NCI-H526 (cell line): Measurements from ENCODE around the gene PLK5.
"Not testable (repeated sequence)": the region's sequence is repeated elsewhere in the genome, so short reads cannot be mapped to it uniquely, and the experiment has no call there.

Experiments
- DNase-seq, 2 experiments: peaks; one replicate each; lab custom pipeline; 2025; lab: John Stamatoyannopoulos, UW

Gene PLK5

GRCh38 chr19:1525343-1525742 lies 1.5 kb downstream of the PLK5 start:
- DNase-seq: no peak

- no peak for DNase-seq
These were observed 2.3 kb downstream of the PLK5 start for GRCh38 chr19:1526066-1526778.

GRCh38 chr19:1526979-1527649 lies 3.2 kb downstream of the PLK5 start:
- DNase-seq: no peak

- no peak for DNase-seq
These were observed 3.9 kb downstream of the PLK5 start for GRCh38 chr19:1527650-1528309.

- no peak for DNase-seq
These were observed 4.9 kb downstream of the PLK5 start for GRCh38 chr19:1528596-1529429.

- no peak for DNase-seq
These were observed 5.5 kb downstream of the PLK5 start for GRCh38 chr19:1529430-1529816.

- not testable (repeated sequence) for DNase-seq
These were observed 7.0 kb downstream of the PLK5 start for GRCh38 chr19:1530856-1531255.

- DNase-seq: no peak
These were observed 7.7 kb downstream of the PLK5 start for GRCh38 chr19:1531587-1531986.

GRCh38 chr19:1532003-1532402 lies 8.1 kb downstream of the PLK5 start:
- no peak for DNase-seq

GRCh38 chr19:1533510-1534150 lies 9.8 kb downstream of the PLK5 start:
- no peak for DNase-seq

- no peak for DNase-seq
These were observed 11.1 kb downstream of the PLK5 start for GRCh38 chr19:1534972-1535371.

- not testable (repeated sequence) for DNase-seq
These were observed 11.8 kb downstream of the PLK5 start for GRCh38 chr19:1535699-1536098.

- no peak for DNase-seq
These were observed 15.1 kb downstream of the PLK5 start for GRCh38 chr19:1538978-1539377.

GRCh38 chr19:1539749-1540148 lies 15.9 kb downstream of the PLK5 start:
- DNase-seq: not testable (repeated sequence)

- no peak for DNase-seq
These were observed 16.6 kb downstream of the PLK5 start for GRCh38 chr19:1540365-1540925.

GRCh38 chr19:1549332-1549945 lies 25.6 kb downstream of the PLK5 start:
- DNase-seq: no peak

- DNase-seq: no peak
These were observed 27.5 kb downstream of the PLK5 start for GRCh38 chr19:1551068-1552040.

- no peak for DNase-seq
These were observed 29.5 kb downstream of the PLK5 start for GRCh38 chr19:1553415-1553814.

GRCh38 chr19:1554968-1555367 lies 31.1 kb downstream of the PLK5 start:
- DNase-seq: no peak
